Large intestine (tissue), 3 donors: Measurements from ENCODE around the gene THRB. TPM values are rescaled to one million over a fixed set of nuclear protein-coding genes. Genes with fewer than 3 reads are reported as not detected.

Experiments used
- DNase-seq, 2 donors: peaks; one replicate each; pipeline versions ENCODE4 v3.0.0 to v3.0.0-alpha.2; 2013
- H3K27ac ChIP-seq: one replicate; pipeline ENCODE4 v1.5.1; 2013; ENCODE audit warnings: low read length
- H3K27me3 ChIP-seq: 2 replicates; pipeline ENCODE4 v1.6.1; 2013; ENCODE audit warnings: low read length; ENCODE audit not compliant: control insufficient read depth, insufficient read depth
- H3K36me3 ChIP-seq: 2 replicates; pipeline ENCODE4 v1.6.1; 2013; ENCODE audit warnings: low read length; ENCODE audit not compliant: control insufficient read depth, insufficient read depth
- H3K4me1 ChIP-seq: one replicate; pipeline ENCODE4 v1.6.1; 2013; ENCODE audit warnings: low read length; ENCODE audit not compliant: control insufficient read depth, insufficient read depth
- H3K4me3 ChIP-seq: one replicate; pipeline ENCODE4 v1.5.1; 2013; ENCODE audit warnings: low read length
- H3K9me3 ChIP-seq: one replicate; pipeline ENCODE4 v1.6.1; 2013; ENCODE audit warnings: mild to moderate bottlenecking, low read depth, low read length, moderate library complexity; ENCODE audit not compliant: control insufficient read depth
- WGBS: methylation state at CpG from one replicate; pipeline ENCODE4 v1.1.5; 2013; ENCODE audit warnings: low lambda C conversion rate; ENCODE audit not compliant: insufficient coverage; 5-methylcytosine and 5-hydroxymethylcytosine counted together
- polyA plus RNA-seq: library from polyadenylated mRNA; unstranded; fragments of 120-200 nt; gene quantifications from one replicate; pipeline ENCODE4 v1.2.1, GENCODE V29; 2013

THRB gene
- polyA plus RNA-seq, 1 donor = 38.3 TPM

GRCh38 chr3:24316887-24317383 lies 177.7 kb downstream of the THRB start:
- Histone ChIP-seq H3K9me3 (no peaks in the 10 kb centered on the region), H3K36me3 (no peaks in the 10 kb centered on the region), H3K27ac (peak overlapping the region; percentile 86), H3K4me3 (no peak overlapping the region), H3K4me1 (peaks cover 23% of the 10 kb centered on the region), H3K27me3 (no peaks in the 10 kb centered on the region)
- WGBS = 100% methylated on average over 1 of the region's 5 CpGs
- peak; percentile 83 to 93 for DNase-seq

GRCh38 chr3:24315971-24316370 lies 178.7 kb downstream of the THRB start:
- no peak for DNase-seq
- Histone ChIP-seq H3K4me1 (peaks cover 23% of the 10 kb centered on the region), H3K36me3 (no peaks in the 10 kb centered on the region), H3K27ac (peak overlapping the region; percentile 86), H3K4me3 (no peak overlapping the region), H3K9me3 (no peaks in the 10 kb centered on the region), H3K27me3 (no peaks in the 10 kb centered on the region)

DNA sequence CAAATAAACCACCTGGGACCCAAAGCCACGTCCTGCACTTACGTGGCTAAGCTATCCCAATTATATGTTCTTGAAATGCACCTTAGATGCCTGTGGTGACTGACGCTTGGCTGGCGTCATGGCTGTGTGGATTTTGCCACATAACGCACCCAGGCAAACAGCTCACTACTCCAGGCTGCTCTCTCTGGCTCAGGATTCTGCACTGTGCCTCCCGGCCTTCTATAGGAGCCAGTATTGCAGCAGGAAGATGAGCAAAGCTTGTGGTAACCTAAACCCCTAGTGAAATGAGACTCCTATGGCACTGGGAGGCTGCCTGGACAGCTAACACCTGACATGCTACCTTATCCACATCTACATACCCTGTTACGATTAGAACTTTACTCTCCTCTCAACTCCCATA lies 179.3 kb downstream of the THRB start:
- Histone ChIP-seq H3K27me3 (no peaks in the 10 kb centered on the region), H3K27ac (peak overlapping the region; percentile 86), H3K36me3 (peaks cover 1% of the 10 kb centered on the region), H3K4me1 (peaks cover 23% of the 10 kb centered on the region), H3K9me3 (no peaks in the 10 kb centered on the region), H3K4me3 (no peak overlapping the region)
- DNase-seq = peak; percentile 44 to 66
- no CpG with 5 or more reads among the region's 7 CpGs for WGBS

DNA sequence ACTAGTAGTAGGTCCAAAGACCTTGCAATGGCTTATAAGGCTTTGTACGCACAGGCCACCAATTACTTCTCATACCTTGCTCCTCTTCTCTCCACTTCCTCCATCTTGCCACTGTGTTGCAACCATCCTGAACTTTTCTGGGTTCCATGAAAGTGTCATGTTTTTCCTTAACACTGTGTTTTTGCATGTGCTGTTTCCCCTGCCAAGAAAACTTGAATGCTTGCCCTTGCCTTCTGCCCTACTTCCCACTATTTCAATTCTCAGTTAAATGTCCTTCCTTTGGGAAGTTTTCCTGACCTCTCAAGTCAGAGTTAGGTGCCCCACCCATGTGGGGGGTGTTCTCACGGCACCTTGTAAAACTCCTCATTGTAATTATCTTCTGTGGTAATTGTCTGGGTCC lies 182.8 kb downstream of the THRB start:
- H3K36me3 ChIP-seq = peaks cover 4% of the 10 kb centered on the region
- 29% methylated on average over 1 of the region's 2 CpGs for WGBS
- H3K27me3 ChIP-seq = no peaks in the 10 kb centered on the region
- peaks cover 16% of the 10 kb centered on the region for H3K4me1 ChIP-seq
- H3K4me3 ChIP-seq = no peak overlapping the region
- no peaks in the 10 kb centered on the region for H3K9me3 ChIP-seq
- no peak overlapping the region for H3K27ac ChIP-seq
- no peak for DNase-seq

DNA sequence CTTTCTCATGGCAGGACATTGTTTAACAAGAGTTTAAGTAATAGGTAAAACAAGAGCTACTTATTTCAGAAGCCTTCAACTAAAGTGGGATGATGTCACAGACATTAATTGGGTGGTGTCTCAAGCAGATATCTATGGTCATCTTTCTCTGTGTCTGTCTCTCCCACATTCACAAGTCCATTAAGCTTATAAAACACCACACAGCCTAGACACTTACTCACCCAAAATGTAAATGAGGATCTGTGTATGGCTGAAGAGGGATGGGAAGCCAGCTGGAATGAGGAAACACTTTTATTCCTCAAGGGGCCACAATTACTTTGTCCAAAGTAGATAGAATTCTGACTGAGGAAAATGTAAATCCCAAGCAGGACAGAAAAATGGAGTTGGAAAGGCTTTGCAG lies 183.8 kb downstream of the THRB start:
- Histone ChIP-seq H3K27ac (no peak overlapping the region), H3K4me1 (peaks cover 9% of the 10 kb centered on the region), H3K4me3 (no peak overlapping the region), H3K9me3 (no peaks in the 10 kb centered on the region), H3K36me3 (peaks cover 7% of the 10 kb centered on the region), H3K27me3 (no peaks in the 10 kb centered on the region)
- DNase-seq = no peak

DNA sequence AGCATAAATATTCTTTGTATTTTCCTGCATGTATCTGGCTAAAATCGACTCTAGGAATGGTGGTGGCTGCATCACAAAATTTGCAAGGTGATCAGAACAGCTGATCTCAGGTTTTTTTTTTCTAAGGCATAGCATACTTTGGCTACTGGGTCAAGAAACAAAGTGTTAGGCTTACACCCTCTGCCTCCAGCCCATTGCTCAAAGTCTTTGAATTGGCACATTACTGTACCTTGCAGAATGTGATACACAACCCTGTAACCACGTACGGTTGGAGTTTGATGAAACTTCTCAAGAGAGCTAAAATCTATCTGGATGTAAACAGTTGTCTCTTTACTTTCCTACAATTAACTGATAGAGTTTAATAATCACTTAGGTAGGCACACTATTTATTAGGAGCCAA lies 188.1 kb downstream of the THRB start:
- Histone ChIP-seq H3K9me3 (no peaks in the 10 kb centered on the region), H3K27ac (no peak overlapping the region), H3K36me3 (peaks cover 11% of the 10 kb centered on the region), H3K27me3 (no peaks in the 10 kb centered on the region), H3K4me3 (no peak overlapping the region), H3K4me1 (no peaks in the 10 kb centered on the region)
- DNase-seq = no peak
- WGBS = no CpG with 5 or more reads among the region's 3 CpGs

GRCh38 chr3:24305795-24306467 lies 188.7 kb downstream of the THRB start:
- H3K4me3 ChIP-seq = no peak overlapping the region
- no peaks in the 10 kb centered on the region for H3K9me3 ChIP-seq
- H3K36me3 ChIP-seq = peaks cover 11% of the 10 kb centered on the region
- no peak for DNase-seq
- H3K27ac ChIP-seq = no peak overlapping the region
- H3K4me1 ChIP-seq = no peaks in the 10 kb centered on the region
- WGBS = 50% methylated on average over 1 of the region's 4 CpGs
- no peaks in the 10 kb centered on the region for H3K27me3 ChIP-seq

DNA sequence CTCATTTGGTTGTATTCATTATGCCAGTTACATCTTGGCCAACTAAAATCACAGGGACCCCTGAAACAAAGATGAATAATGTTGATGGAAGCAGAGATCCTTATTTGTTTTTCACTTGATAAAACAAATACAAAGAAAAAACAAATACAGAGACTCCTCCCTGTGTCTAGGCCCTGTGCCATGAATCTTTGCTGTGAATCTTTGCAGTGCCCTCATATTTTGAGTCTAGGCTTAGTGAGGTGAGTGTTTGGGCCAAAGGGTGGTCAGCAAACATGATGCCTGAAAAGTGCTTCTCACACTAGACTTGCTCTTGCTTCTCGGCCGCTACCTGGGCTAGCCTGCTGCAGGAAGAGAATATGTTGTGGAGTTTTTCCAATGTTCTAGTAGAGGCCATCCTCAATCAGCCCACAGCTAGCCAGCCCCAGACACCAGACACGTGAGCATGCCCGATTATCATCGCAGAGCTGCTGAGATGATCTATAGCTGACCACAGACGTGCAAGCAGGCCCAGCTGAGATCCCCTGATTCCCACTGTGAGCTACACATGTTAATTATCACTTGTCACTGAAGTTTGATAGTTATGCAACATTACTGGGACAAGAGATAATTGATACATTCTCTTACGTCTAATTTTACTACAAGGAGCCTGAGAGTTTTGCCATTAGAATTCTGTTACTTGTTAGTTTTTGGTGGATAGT lies 191.4 kb downstream of the THRB start:
- no peaks in the 10 kb centered on the region for H3K9me3 ChIP-seq
- 80% methylated on average over 1 of the region's 7 CpGs for WGBS
- no peak overlapping the region for H3K27ac ChIP-seq
- no peaks in the 10 kb centered on the region for H3K27me3 ChIP-seq
- H3K4me3 ChIP-seq = no peak overlapping the region
- no peak for DNase-seq
- no peaks in the 10 kb centered on the region for H3K4me1 ChIP-seq
- H3K36me3 ChIP-seq = peaks cover 6% of the 10 kb centered on the region

DNA sequence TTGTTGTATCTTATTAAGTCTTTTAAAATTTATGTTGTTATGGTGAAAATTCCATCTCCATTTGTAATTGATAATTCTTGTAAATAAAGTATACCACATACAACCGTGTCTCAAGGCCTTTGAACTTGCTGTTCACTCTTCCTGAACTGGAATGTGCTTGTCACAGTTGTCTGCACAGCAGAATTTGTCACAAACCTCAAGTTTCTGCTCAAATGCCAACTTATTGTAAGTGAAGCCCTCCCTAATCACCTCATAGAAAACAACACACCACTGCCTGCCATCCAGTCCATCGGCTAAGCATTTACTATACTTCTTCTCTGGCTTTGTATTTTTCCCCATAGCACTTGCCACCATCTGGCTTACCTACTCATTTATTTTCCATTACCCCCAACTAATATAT lies 192.3 kb downstream of the THRB start:
- no peak for DNase-seq
- Histone ChIP-seq H3K27me3 (no peaks in the 10 kb centered on the region), H3K27ac (no peak overlapping the region), H3K4me3 (no peak overlapping the region), H3K36me3 (peaks cover 6% of the 10 kb centered on the region), H3K4me1 (no peaks in the 10 kb centered on the region), H3K9me3 (no peaks in the 10 kb centered on the region)
- WGBS = 100% methylated on average over 1 of the region's 2 CpGs

GRCh38 chr3:24300949-24301348 lies 193.7 kb downstream of the THRB start:
- Histone ChIP-seq H3K9me3 (no peaks in the 10 kb centered on the region), H3K27ac (no peak overlapping the region), H3K36me3 (peaks cover 6% of the 10 kb centered on the region), H3K27me3 (no peaks in the 10 kb centered on the region), H3K4me3 (no peak overlapping the region), H3K4me1 (no peaks in the 10 kb centered on the region)
- no peak for DNase-seq
- WGBS = 100% methylated on average over 1 of the region's 2 CpGs
